HG03342 (cell line): Measurements from ENCODE around the gene DPPA5.
"Not testable (repeated sequence)": the region's sequence is repeated elsewhere in the genome, so short reads cannot be mapped to it uniquely, and the experiment has no call there.

ENCODE experiments used
- ATAC-seq: cut with Tn5 transposase; IDR thresholded peaks from one replicate; pipeline ENCODE4 v1.9.1; 2021; ENCODE audit warnings: mild to moderate bottlenecking, moderate library complexity; ENCODE audit not compliant: unreplicated experiment

The DPPA5 gene

GRCh38 chr6:73303773-73304172, 50.3 kb downstream of the DPPA5 start:
- ATAC-seq = not testable (repeated sequence)
